GM21786 (cell line): ENCODE results near the gene MRPL23.
"Not testable (repeated sequence)": the region's sequence is repeated elsewhere in the genome, so short reads cannot be mapped to it uniquely, and the experiment has no call there.

ENCODE experiments used
- ATAC-seq: cut with Tn5 transposase; IDR thresholded peaks from one replicate; pipeline ENCODE4 v1.9.1; 2021; ENCODE audit not compliant: unreplicated experiment

The MRPL23 gene

GRCh38 chr11:1932681-1933080 is 14.5 kb upstream of the MRPL23 start:
- ATAC-seq, result no peak

GRCh38 chr11:1933416-1934334 is 13.5 kb upstream of the MRPL23 start:
- ATAC-seq, result no peak

- ATAC-seq, result no peak
Observed at GRCh38 chr11:1934335-1935155, 12.6 kb upstream of the MRPL23 start.

- no peak for ATAC-seq
Observed at GRCh38 chr11:1935156-1936071, 11.7 kb upstream of the MRPL23 start.

GRCh38 chr11:1936072-1936780 is 10.9 kb upstream of the MRPL23 start:
- ATAC-seq, result no peak

- no peak for ATAC-seq
Observed at GRCh38 chr11:1936781-1937615, 10.1 kb upstream of the MRPL23 start.

GRCh38 chr11:1937616-1938342 is 9.4 kb upstream of the MRPL23 start:
- no peak for ATAC-seq

GRCh38 chr11:1938343-1939005 is 8.7 kb upstream of the MRPL23 start:
- no peak for ATAC-seq

GRCh38 chr11:1939006-1939625 is 8.0 kb upstream of the MRPL23 start:
- ATAC-seq, result no peak

GRCh38 chr11:1939788-1940187 is 7.3 kb upstream of the MRPL23 start:
- ATAC-seq, result not testable (repeated sequence)

- no peak for ATAC-seq
Observed at GRCh38 chr11:1942558-1943260, 4.4 kb upstream of the MRPL23 start.

- no peak for ATAC-seq
Observed at GRCh38 chr11:1943576-1943975, 3.6 kb upstream of the MRPL23 start.

- ATAC-seq, result no peak
Observed at GRCh38 chr11:1943977-1944376, 3.2 kb upstream of the MRPL23 start.

GRCh38 chr11:1947592-1948237 is 583 bp downstream of the MRPL23 start:
- no peak for ATAC-seq

GRCh38 chr11:1948389-1948788 is 1.3 kb downstream of the MRPL23 start:
- ATAC-seq, result no peak

- ATAC-seq, result no peak
Observed at GRCh38 chr11:1949302-1949701, 2.2 kb downstream of the MRPL23 start.

GRCh38 chr11:1949922-1950321 is 2.8 kb downstream of the MRPL23 start:
- ATAC-seq, result no peak
